HuH-7 (cell line): ENCODE measurements around the gene RAD51AP2.
"Not testable (repeated sequence)": the region's sequence is repeated elsewhere in the genome, so short reads cannot be mapped to it uniquely, and the experiment has no call there.

Experiments
- DNase-seq: peaks from one replicate; pipeline ENCODE4 v3.0.0; 2011; ENCODE audit warnings: low spot score

The RAD51AP2 gene

GRCh38 chr2:17538022-17538843, 20.0 kb upstream of the RAD51AP2 start:
- no peak for DNase-seq

GRCh38 chr2:17536416-17536815, 18.2 kb upstream of the RAD51AP2 start:
- no peak for DNase-seq

GRCh38 chr2:17533546-17533945, 15.3 kb upstream of the RAD51AP2 start:
- no peak for DNase-seq

GRCh38 chr2:17529771-17530170, 11.5 kb upstream of the RAD51AP2 start:
- no peak for DNase-seq

GRCh38 chr2:17522303-17522702, 4.1 kb upstream of the RAD51AP2 start:
- no peak for DNase-seq

GRCh38 chr2:17521621-17522020, 3.4 kb upstream of the RAD51AP2 start:
- no peak for DNase-seq

- no peak for DNase-seq
Measured at GRCh38 chr2:17520761-17521160, 2.5 kb upstream of the RAD51AP2 start.

- DNase-seq, result no peak
Measured at GRCh38 chr2:17519486-17519885, 1.2 kb upstream of the RAD51AP2 start.

- DNase-seq, result no peak
Measured at GRCh38 chr2:17517481-17518211, 594 bp downstream of the RAD51AP2 start.

GRCh38 chr2:17515652-17516051, 2.6 kb downstream of the RAD51AP2 start:
- no peak for DNase-seq

GRCh38 chr2:17506736-17507616, 11.3 kb downstream of the RAD51AP2 start:
- no peak for DNase-seq

GRCh38 chr2:17497718-17498117, 20.5 kb downstream of the RAD51AP2 start:
- no peak for DNase-seq

GRCh38 chr2:17495590-17495989, 22.6 kb downstream of the RAD51AP2 start:
- no peak for DNase-seq

GRCh38 chr2:17490165-17490564, 28.1 kb downstream of the RAD51AP2 start:
- DNase-seq, result not testable (repeated sequence)

GRCh38 chr2:17488610-17489009, 29.6 kb downstream of the RAD51AP2 start:
- DNase-seq, result not testable (repeated sequence)

GRCh38 chr2:17483496-17483895, 34.7 kb downstream of the RAD51AP2 start:
- DNase-seq, result no peak

- no peak for DNase-seq
Measured at GRCh38 chr2:17482651-17483050, 35.6 kb downstream of the RAD51AP2 start.

- peak; percentile 5 for DNase-seq
Measured at GRCh38 chr2:17479875-17480274, 38.4 kb downstream of the RAD51AP2 start.

GRCh38 chr2:17476830-17477229, 41.4 kb downstream of the RAD51AP2 start:
- no peak for DNase-seq

- no peak for DNase-seq
Measured at GRCh38 chr2:17476064-17476463, 42.2 kb downstream of the RAD51AP2 start.

- no peak for DNase-seq
Measured at GRCh38 chr2:17475286-17475685, 43.0 kb downstream of the RAD51AP2 start.

GRCh38 chr2:17471979-17472378, 46.3 kb downstream of the RAD51AP2 start:
- no peak for DNase-seq
